ENCODE results near the gene CDH7. TPM values are rescaled to one million over a fixed set of nuclear protein-coding genes. Genes with fewer than 3 reads are reported as not detected.

CDH7 gene
- total RNA-seq, 1 donor from 2014 or later = 2.7 TPM

DNA sequence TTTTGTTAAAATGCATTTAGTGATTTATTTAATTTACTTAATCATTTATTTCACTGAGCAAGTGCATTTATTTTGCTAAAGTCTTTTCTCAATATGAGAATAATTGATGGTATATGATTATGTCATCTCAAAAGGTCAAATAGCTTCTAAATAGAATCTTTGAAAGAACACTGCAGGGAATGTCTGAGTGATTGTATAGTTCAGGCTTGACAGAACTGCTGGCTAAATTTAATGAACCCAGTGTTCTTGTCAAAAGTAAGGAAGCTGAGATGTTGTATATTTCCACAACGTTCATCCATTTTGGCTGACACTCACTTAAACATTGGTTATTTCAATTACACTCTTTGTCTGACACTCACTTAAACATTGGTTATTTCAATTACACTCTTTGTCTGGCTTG, 39.3 kb upstream of the CDH7 start:
- Histone ChIP-seq H3K9ac (no peak overlapping the region), H3K27ac (no peak overlapping the region), H3K27me3 (no peaks in the 10 kb centered on the region), H3K4me2 (no peak overlapping the region), H3K4me1 (no peaks in the 10 kb centered on the region), H4K20me1 (ENCODE audit: low read depth) (no peaks in the 10 kb centered on the region), H3K36me3 (no peaks in the 10 kb centered on the region), H3K9me3 (ENCODE audit: low read depth) (no peaks in the 10 kb centered on the region), H3K4me3 (no peak overlapping the region), H2AFZ (replicated peaks) (no peak overlapping the region), H3F3A (ENCODE audit: low read depth) (no peaks in the 10 kb centered on the region), H3K79me2 (ENCODE audit: low read depth) (no peaks in the 10 kb centered on the region)
- Mint-ChIP-seq H3K27me3 (ENCODE audit: insufficient read depth, low read depth) (no peaks in the 10 kb centered on the region), H3K27ac (no peak overlapping the region), H3K4me3 (no peak overlapping the region), H3K36me3 (no peaks in the 10 kb centered on the region), H3K9me3 (no peaks in the 10 kb centered on the region), H3K4me1 (peaks cover 3% of the 10 kb centered on the region)
- DNase-seq (ENCODE audit: low spot score) = no peak
- no peak for TF ChIP-seq EZH2phosphoT487 (IDR thresholded peaks at IDR 0.05)

DNA sequence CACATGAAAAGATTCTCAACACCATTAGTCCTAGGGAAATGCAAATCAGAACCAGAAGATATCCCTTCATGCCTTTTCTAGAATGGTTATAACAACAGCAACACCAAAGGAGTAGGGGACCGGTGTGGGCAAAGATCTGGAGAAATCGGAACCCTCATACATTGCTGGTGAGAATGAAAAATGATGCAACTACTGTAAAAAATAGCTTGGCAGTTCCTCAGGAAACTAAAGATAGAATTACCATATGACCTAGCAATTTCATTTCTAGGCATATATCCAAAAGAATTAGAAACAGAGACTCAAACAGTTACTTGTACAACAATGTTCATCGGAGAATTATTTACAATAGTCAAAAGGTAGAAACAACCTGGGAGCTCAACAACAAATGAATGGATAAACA, 29.2 kb upstream of the CDH7 start:
- Histone ChIP-seq H3K4me2 (no peak overlapping the region), H3K27ac (no peak overlapping the region), H3K79me2 (ENCODE audit: low read depth) (no peaks in the 10 kb centered on the region), H3K9ac (no peak overlapping the region), H3K4me3 (no peak overlapping the region), H3K36me3 (no peaks in the 10 kb centered on the region), H4K20me1 (ENCODE audit: low read depth) (no peaks in the 10 kb centered on the region), H3K4me1 (no peaks in the 10 kb centered on the region), H2AFZ (replicated peaks) (no peak overlapping the region), H3K27me3 (no peaks in the 10 kb centered on the region), H3F3A (ENCODE audit: low read depth) (no peaks in the 10 kb centered on the region), H3K9me3 (ENCODE audit: low read depth) (no peaks in the 10 kb centered on the region)
- no peak overlapping the region for H3K27ac Mint-ChIP-seq
- TF ChIP-seq, protein P1, sequence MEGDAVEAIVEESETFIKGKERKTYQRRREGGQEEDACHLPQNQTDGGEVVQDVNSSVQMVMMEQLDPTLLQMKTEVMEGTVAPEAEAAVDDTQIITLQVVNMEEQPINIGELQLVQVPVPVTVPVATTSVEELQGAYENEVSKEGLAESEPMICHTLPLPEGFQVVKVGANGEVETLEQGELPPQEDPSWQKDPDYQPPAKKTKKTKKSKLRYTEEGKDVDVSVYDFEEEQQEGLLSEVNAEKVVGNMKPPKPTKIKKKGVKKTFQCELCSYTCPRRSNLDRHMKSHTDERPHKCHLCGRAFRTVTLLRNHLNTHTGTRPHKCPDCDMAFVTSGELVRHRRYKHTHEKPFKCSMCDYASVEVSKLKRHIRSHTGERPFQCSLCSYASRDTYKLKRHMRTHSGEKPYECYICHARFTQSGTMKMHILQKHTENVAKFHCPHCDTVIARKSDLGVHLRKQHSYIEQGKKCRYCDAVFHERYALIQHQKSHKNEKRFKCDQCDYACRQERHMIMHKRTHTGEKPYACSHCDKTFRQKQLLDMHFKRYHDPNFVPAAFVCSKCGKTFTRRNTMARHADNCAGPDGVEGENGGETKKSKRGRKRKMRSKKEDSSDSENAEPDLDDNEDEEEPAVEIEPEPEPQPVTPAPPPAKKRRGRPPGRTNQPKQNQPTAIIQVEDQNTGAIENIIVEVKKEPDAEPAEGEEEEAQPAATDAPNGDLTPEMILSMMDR (IDR thresholded peaks at IDR 0.05) = no peak
- no peak for TF ChIP-seq EZH2phosphoT487 (IDR thresholded peaks at IDR 0.05)
- no peak for TF ChIP-seq EZH2 (IDR thresholded peaks at IDR 0.05)
- H3K36me3 Mint-ChIP-seq = no peaks in the 10 kb centered on the region
- H3K4me3 Mint-ChIP-seq = no peak overlapping the region
- H3K9me3 Mint-ChIP-seq = peaks cover 6% of the 10 kb centered on the region
- peaks cover 3% of the 10 kb centered on the region for H3K4me1 Mint-ChIP-seq
- H3K27me3 Mint-ChIP-seq (ENCODE audit: insufficient read depth, low read depth) = no peaks in the 10 kb centered on the region
- no peak for DNase-seq (ENCODE audit: low spot score)

DNA sequence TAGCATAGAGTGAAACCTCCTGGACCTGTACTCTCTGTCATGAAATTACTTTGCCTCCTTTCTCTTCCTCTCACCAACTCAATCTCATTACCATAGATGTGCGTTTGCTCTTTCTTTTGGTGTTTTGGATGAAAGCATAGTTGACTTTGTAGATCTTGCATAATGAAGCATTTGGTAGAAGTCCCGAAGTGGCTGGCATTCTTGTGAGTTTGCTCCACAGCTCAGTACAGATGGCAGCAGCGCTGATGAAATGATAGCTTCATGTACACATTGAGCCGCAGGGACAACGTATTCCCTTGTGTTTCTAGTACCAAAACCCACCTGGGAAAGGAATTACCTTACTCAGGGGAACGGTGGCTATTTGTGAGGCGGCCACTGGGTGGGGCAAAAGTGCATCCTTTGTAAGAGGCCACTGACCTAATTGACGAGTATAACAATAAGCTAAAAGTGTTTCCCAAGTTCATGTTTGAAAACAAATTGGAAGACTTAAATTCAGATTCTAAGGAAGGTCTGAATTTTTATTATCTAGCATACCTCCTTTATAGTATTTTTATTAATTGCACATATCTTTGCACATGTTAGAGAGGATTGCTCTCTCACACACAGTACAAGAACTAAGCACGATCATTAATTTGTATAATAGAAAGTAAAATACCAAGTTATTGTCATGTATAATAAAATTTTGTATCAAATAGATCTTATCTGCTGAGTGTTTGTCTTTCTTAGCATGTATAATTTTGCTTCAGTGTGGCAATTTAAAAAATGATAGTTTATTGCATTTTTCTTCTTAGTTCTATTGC, 25.4 kb upstream of the CDH7 start:
- Histone ChIP-seq H3K27me3 (no peaks in the 10 kb centered on the region), H3K9ac (no peak overlapping the region), H4K20me1 (ENCODE audit: low read depth) (no peaks in the 10 kb centered on the region), H3K79me2 (ENCODE audit: low read depth) (no peaks in the 10 kb centered on the region), H3K27ac (no peak overlapping the region), H3K36me3 (no peaks in the 10 kb centered on the region), H3K4me1 (peaks cover 3% of the 10 kb centered on the region), H2AFZ (replicated peaks) (no peak overlapping the region), H3K4me3 (no peak overlapping the region), H3K4me2 (no peak overlapping the region), H3K9me3 (ENCODE audit: low read depth) (no peaks in the 10 kb centered on the region), H3F3A (ENCODE audit: low read depth) (no peaks in the 10 kb centered on the region)
- H3K4me1 Mint-ChIP-seq = peaks cover 6% of the 10 kb centered on the region
- no peaks in the 10 kb centered on the region for H3K36me3 Mint-ChIP-seq
- no peak overlapping the region for H3K27ac Mint-ChIP-seq
- peak; percentile 60 for DNase-seq (ENCODE audit: low spot score)
- no peaks in the 10 kb centered on the region for H3K9me3 Mint-ChIP-seq
- TF ChIP-seq, protein P1 (IDR thresholded peaks at IDR 0.05) = peak; percentile 71
- TF ChIP-seq EZH2 (IDR thresholded peaks at IDR 0.05) = no peak
- no peaks in the 10 kb centered on the region for H3K27me3 Mint-ChIP-seq (ENCODE audit: insufficient read depth, low read depth)
- H3K4me3 Mint-ChIP-seq = no peak overlapping the region

DNA sequence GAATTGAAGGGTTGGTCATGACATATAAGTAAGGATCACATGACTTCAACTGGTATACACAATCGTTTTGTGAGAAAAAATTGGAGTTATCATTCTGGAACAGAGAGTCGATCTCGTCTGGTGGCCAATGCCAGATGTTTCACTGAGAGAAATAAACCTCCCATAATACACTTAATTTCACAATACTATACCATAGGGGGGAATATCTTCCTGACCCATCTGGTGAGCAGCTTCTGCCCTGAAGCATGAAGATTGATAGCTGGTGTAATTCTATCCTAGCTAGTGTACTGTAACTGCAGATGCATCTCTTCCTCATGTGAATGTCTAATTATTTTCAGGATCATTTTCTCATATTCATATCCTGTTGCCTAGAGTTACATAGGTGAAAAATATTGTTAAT, 15.7 kb upstream of the CDH7 start:
- peaks cover 8% of the 10 kb centered on the region for H3K27me3 Mint-ChIP-seq (ENCODE audit: insufficient read depth, low read depth)
- TF ChIP-seq, protein P1 (IDR thresholded peaks at IDR 0.05) = no peak
- TF ChIP-seq EZH2 (IDR thresholded peaks at IDR 0.05) = no peak
- no peak for TF ChIP-seq EZH2phosphoT487 (IDR thresholded peaks at IDR 0.05)
- no peaks in the 10 kb centered on the region for H4K20me1 ChIP-seq (ENCODE audit: low read depth)
- H3K4me3 ChIP-seq = no peak overlapping the region
- no peaks in the 10 kb centered on the region for H3K36me3 Mint-ChIP-seq
- H3K4me2 ChIP-seq = no peak overlapping the region
- H3K36me3 ChIP-seq = no peaks in the 10 kb centered on the region
- DNase-seq (ENCODE audit: low spot score) = no peak
- H3K79me2 ChIP-seq (ENCODE audit: low read depth) = no peaks in the 10 kb centered on the region
- peaks cover 3% of the 10 kb centered on the region for H3K9me3 Mint-ChIP-seq
- no peak overlapping the region for H3K4me3 Mint-ChIP-seq
- no peak overlapping the region for H3K9ac ChIP-seq
- no peaks in the 10 kb centered on the region for H3K27me3 ChIP-seq
- no peak overlapping the region for H3K27ac Mint-ChIP-seq
- H3K4me1 Mint-ChIP-seq = peaks cover 27% of the 10 kb centered on the region
- H3K9me3 ChIP-seq (ENCODE audit: low read depth) = no peaks in the 10 kb centered on the region
- no peak overlapping the region for H2AFZ ChIP-seq (replicated peaks)
- H3F3A ChIP-seq (ENCODE audit: low read depth) = no peaks in the 10 kb centered on the region
- H3K4me1 ChIP-seq = peaks cover 15% of the 10 kb centered on the region
- no peak overlapping the region for H3K27ac ChIP-seq
